ENCODE measurements around the gene ZNF423.
A peak's percentile ranks its signal among the peaks of the same experiment; 100 is the strongest.

ZNF423 gene

GRCh38 chr16:49594153-49594552, 261.8 kb downstream of the ZNF423 start:
- DNase-seq: no peak

DNA sequence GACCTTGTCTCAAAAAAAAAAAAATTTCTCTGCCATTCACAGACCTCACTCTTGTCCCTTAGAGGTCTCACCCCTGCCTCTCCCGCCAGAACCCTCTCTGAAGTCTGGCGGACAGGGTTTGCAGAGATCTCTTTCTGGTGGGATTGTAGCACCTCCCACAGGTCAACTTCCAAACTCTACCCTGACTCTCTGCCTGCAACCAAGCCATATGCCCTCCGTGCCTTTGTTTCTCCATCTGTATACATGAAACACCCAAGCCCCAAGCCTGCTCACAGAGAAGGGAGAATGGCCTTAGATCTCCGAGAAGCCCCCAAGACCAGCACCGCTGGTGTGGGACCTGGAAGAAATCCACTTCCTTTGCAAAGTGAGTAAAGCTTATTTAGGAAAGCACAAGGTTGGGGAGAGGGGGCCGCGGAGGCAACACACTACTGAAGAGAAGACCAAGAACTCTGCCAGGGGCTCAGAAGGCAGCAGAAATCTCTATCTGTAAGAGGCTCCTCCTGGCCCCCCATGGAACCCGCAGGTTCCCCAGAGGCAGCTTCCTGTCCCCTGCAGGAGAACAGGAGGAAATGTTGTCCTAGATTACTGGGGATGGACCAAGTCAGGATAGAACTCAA, 262.4 kb downstream of the ZNF423 start:
- no peak for DNase-seq

GRCh38 chr16:49592546-49593423, 263.1 kb downstream of the ZNF423 start:
- peak; percentile 31 for DNase-seq

- DNase-seq: no peak
Measured at GRCh38 chr16:49590166-49590871, 265.6 kb downstream of the ZNF423 start.

GRCh38 chr16:49589544-49590031, 266.3 kb downstream of the ZNF423 start:
- no peak for DNase-seq

DNA sequence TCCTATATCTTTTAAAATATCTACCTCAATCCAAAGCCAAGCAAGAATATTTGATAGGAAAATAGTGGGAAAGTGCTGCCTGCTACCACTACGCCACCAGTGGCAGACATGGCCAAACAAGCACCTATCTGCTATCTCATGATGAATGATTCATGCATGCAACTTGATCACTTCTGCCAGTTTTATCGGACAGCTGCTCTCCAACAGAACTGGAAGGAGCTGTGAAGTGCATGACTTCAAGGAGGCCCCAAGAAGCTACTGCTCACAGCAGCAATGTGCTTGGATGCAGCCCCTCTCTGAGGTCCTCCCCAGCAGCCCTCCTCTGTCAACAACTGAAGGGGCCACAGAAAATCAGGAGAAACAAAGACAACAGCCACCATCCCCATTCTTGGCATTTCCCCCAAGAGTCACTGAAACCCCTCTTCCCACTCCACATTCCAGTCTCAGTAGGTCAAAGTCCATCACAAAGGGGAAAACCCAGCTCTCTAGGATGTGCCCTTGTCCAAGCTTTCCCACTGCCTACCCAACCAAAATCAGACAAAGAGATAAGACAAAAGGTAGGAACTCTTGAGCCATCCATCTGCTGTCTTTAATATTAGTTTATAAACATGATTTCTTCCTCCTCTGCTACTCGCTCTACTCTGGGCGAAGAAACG, 267.1 kb downstream of the ZNF423 start:
- peak; percentile 32 for DNase-seq

GRCh38 chr16:49588026-49588425, 267.9 kb downstream of the ZNF423 start:
- DNase-seq: no peak

GRCh38 chr16:49587511-49587910, 268.4 kb downstream of the ZNF423 start:
- no peak for DNase-seq

DNA sequence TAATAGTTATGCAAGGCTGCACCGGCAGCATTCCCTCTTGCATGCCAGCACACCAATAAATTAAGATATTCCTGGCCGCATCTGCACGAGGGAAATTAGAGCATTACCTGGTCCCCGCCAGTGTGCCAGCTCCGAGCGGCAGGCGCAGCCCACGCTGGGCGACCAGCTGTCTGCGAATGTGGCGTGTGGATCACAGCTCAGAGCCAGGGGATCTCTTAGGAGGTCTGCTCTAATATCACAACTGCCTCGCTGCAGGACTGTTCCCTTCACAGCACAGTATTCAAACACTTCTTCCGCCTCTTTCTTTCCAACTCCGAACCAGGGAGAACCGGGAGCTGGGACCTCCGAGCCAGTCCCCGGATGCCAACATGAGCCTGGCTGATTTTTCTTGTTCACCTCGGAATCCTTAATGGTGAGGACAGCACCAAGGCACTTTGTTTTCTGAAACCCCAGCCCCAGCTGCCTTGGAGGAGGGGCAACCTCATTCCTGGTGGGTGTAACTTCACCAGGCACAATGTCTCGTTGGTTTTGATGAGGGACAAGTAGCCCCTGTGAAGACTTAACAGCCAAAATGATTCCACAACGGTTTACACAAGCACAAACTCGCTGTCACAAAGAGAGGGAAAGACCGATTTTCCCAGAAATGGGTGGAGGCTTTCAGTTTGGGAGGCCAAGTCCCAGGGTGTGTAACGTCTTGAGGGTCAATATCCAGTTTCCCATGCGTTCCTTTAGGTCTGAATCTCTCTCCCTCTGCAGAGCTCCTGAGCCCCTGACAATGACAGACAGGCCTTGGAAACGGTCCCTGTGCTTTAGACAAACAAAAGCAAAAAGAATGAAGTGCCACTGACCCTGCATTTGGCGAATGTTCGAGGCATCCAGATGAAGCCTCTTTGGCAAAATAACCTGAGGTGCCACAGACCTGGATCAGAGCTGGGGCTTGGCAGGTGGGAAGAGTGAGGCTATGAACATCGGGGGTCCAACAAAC, 269.2 kb downstream of the ZNF423 start:
- DNase-seq: peak; percentile 42

DNA sequence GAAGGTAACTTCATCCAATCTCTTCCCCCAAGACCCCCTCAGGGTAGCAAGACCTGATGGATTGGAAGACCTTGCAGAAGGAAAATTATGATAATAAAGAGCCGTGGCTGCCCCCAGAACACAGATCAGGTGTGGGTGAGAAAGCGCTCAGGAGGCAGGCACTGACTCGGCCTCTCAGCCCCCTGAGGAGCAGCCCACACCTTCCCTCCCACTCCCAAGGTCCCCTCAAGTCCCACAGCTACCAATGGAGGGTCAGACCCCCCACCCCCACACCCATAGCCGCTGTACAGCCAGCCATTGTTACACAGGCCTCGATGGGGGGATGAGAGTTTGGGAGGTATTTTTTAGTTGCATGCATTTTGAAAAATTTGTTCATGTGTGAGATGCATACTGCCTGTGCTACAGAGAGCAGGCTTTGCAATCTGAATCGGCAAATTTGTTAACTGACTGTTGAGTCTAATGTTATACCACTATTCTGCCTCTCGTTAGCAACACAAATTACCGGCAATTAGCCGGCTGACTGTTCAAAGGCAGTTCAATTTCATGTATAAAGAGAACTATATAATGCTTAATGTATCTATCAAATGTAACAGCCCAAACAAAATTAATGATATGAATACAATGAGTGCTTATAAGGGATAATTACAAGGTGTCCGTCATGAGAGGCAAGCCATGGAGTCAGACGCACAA, 270.6 kb downstream of the ZNF423 start:
- no peak for DNase-seq

GRCh38 chr16:49583911-49584310, 272.0 kb downstream of the ZNF423 start:
- DNase-seq: no peak

DNA sequence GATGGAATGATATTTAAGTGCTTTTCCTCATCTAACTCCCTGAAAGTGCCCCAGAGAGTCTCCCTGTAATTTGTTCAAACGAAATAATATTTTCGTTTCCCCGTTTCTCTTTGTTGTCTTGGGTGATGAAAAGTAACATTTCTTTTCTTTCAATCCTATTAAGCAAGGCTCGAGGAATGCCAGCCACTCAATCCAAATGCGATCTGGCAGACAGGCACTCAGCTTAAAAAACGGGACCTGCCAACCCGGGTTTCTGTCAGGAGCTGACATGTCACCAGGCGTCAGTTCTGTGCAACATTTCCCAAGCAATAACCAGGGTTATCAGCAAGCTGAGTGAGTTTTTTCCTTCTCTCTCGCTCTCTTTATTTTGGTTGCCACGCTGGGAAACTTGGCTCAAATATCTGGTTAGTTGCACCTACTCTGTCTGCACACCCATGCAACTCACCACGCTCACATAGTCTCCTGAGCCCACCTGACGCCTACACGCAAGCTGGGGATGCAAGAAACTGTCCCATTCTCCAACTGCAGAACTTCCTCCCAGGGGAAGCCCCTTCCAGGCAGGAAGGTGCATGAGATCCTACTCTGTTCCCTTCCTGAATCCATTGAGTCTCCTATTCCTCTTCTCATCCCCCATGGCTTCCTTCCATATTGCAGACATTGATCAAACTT, 274.1 kb downstream of the ZNF423 start:
- no peak for DNase-seq

DNA sequence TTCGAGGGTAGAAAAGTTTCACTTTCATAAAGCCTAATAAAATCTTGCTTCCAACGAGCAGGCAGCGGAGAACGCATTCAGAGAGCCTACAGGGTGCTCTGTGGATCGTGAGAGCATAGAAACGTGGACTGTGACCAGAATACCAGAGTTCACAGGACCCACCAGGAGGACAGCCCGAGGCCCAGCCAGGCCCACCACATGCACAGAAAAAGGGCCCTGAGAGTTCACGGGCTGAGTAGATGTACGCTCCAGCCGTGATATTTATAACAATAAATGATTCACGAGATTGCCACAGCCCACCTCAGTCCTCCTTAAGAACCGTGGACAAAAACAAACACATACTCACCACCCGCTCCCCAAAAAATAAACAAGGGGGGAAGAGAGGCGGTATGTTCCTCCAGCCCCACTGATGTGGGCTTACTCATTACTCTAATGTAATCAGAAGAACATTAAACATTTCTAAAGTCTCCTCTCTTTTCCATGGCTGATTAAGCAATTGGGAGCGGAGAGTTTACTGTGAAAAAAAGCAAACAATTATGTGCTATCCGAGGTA, 275.1 kb downstream of the ZNF423 start:
- DNase-seq: no peak

DNA sequence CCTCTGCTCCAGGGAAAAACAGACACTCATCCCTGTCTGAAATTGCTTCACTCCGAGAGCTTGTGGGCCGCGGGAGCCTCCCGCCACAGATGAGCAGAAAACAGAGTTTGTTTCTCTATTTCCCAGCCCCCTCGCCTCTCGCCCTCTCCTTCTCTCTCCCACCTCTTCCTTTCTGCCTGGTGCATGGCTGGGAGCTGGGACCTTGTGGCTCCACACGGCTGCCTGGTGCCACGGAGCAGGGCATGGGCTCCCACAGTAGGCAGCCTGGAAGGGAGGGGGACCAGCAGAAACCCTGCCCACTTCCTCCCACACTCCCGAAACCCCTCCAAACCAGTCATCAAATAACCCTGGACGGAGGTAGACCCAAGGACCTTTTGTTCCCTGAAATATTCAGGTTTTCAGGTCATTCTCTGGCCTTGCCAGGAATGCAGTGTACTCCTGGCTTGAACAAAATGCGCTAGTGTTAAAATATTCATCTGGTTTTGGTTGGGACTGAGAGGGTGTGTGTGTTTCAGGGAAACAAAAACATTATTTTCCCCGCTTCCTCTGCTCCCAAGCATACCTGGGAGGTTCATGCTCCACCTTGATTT, 277.4 kb downstream of the ZNF423 start:
- DNase-seq: no peak

DNA sequence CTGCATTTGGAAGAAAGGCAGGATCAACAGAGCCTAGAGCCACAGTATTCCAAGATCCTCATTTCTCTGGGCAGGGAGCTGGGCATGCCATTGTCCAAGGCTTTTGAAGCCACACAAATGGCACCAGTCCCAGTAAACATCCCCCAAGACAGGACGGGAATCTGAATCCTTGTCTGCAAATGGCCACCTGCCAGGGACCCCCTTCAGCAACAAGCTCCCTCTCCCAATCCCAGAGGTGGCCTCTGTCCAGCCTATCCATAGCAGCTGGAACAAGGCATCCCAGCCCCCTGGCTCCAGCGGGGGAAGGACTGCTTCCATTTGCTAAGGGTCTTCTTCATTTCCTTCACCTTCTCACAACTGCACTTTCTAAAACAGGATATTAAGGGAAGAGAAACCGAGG, 277.9 kb downstream of the ZNF423 start:
- DNase-seq: no peak

DNA sequence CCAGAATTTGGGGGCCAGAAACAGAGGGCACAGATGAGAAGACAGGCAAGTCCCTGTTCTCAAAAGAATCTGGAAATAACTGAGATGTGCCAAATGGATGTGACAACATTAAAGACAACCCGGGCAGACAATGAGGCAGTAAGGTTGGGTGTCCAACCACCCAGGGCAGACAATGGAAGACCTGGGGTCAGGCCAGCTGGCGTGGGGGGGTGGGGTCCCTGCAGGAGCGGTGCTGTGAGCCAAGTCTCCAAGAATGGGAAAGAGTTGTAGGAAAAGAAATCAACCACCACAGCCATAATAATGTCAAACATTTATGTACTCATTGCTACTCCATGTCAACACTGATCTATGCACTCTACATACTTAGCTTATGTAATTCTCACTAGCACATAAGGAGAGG, 279.0 kb downstream of the ZNF423 start:
- DNase-seq: no peak

GRCh38 chr16:49576173-49576494, 279.8 kb downstream of the ZNF423 start:
- no peak for DNase-seq

DNA sequence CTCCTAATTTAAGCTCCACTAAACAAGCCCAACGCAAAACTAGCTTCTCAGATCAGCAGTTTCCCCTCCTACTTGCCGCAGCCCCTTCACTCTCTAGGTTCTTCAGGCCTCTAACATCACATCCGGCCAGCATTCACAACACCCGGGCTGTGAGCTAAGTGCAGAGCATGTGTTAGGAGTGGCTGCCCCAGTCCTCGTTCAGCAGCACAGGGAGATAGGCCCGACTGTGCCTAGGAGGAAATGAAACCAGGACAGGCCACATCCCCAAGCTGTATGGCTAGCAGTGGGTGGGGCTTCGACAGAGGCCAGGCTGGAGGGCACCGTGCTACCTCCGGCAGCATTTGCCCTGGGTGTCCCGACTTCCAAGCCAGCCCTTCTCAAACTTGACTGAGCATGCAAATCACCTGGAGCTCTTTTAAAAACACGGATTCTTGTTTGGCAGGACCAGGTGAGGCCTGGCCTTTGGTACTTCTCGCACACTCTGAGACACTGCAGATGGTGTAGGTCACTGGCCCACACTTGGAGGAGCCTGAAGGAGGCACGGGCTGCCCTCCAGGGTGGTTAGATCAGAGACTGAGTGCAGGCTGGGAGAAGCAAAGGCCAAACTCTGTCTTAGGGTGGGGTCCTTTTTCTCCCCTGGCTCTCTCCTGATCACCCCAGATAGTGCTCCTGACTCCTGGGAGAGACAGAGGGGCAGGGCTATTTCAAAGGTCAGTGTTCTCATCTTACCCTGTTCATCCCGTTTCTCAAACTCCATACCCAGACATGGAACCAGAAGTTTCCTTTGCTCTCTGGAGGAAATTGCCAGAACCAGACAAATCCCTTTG, 280.4 kb downstream of the ZNF423 start:
- DNase-seq: no peak

GRCh38 chr16:49574826-49575225, 281.1 kb downstream of the ZNF423 start:
- DNase-seq: no peak

Data from NCI-H2171 (cell line).